Mesodermal cell (in vitro differentiated cells): ENCODE measurements around the gene ZBTB44.
"Not testable (repeated sequence)": the region's sequence is repeated elsewhere in the genome, so short reads cannot be mapped to it uniquely, and the experiment has no call there.

Experiments used
- H3K27ac ChIP-seq: 2 replicates; pipeline ENCODE4 v1.7.0; 2013; ENCODE audit warnings: mild to moderate bottlenecking, low read depth, low read length, moderate library complexity; ENCODE audit not compliant: severe bottlenecking
- H3K36me3 ChIP-seq: 2 replicates; pipeline ENCODE4 v1.7.1; 2013; ENCODE audit warnings: mild to moderate bottlenecking, low read length, moderate library complexity; ENCODE audit not compliant: control insufficient read depth, insufficient read depth
- H3K4me1 ChIP-seq: one replicate; pipeline ENCODE4 v1.7.1; 2013; ENCODE audit warnings: mild to moderate bottlenecking, low read length; ENCODE audit not compliant: insufficient read depth, control insufficient read depth, poor library complexity, severe bottlenecking
- H3K4me3 ChIP-seq: 2 replicates; pipeline ENCODE4 v1.7.0; 2013; ENCODE audit warnings: low read length, control low read depth, mild to moderate bottlenecking; ENCODE audit not compliant: insufficient read depth, poor library complexity, severe bottlenecking; ENCODE audit errors: extremely low read depth
- H3K9me3 ChIP-seq: 2 replicates; pipeline ENCODE4 v1.7.1; 2013; ENCODE audit warnings: mild to moderate bottlenecking, low read length, moderate library complexity; ENCODE audit not compliant: control insufficient read depth
- WGBS, 2 experiments: methylation state at CpG; one replicate each; pipeline ENCODE4 v1.1.5; 2013; ENCODE audit warnings: missing lambda C conversion rate in 2 of 2; ENCODE audit not compliant: insufficient coverage in 2 of 2; 5-methylcytosine and 5-hydroxymethylcytosine counted together

Gene ZBTB44

DNA sequence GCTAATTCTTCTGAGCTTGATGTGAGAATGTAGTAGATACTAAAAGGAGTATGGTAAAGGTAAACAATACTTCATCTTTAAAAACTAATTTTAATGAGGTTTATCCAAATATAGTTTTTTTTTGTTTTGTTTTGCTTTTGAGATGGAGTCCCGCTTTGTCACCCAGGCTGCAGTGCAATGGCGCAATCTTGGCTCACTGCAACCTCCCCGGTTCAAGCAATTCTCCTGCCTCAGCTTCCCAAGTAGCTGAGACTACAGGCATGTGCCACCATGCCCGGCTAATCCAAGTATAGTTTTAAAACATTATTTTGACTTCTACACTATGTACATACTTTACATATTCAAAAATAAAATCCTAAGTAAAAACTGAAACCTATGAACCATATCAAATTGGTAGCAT, 4.1 kb downstream of the ZBTB44 start:
- Histone ChIP-seq H3K4me1 (peaks cover 2% of the 10 kb centered on the region), H3K9me3 (peaks cover 19% of the 10 kb centered on the region), H3K4me3 (no peak overlapping the region), H3K27ac (no peak overlapping the region), H3K36me3 (peaks cover 9% of the 10 kb centered on the region)
- WGBS, 2 experiments, result 97 to 100% methylated on average over 3 of the region's 4 CpGs

DNA sequence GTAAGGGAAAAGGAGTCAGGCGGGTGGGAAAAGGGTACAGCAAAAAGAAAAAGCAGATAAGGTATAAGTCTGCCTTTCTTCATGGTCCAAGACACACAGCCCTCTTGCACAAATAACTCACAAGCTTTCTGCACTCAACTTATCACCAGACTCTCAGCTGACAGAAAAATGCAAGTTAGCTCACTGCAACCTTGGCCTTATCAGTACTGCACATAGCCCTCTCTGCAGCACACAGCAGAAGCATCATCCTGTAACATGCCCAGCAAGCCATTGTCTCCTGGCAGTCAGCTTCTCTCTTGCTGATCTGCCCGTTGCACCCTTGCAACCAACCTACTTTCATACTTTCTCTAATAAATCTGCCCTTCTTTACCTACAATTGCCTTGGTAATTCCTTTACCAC, 5.8 kb downstream of the ZBTB44 start:
- H3K36me3 ChIP-seq, result peaks cover 9% of the 10 kb centered on the region
- no peak overlapping the region for H3K27ac ChIP-seq
- 89 to 100% methylated on average over 1 of the region's 2 CpGs for WGBS, 2 experiments
- no peak overlapping the region for H3K4me3 ChIP-seq
- peaks cover 19% of the 10 kb centered on the region for H3K9me3 ChIP-seq
- H3K4me1 ChIP-seq, result no peaks in the 10 kb centered on the region

DNA sequence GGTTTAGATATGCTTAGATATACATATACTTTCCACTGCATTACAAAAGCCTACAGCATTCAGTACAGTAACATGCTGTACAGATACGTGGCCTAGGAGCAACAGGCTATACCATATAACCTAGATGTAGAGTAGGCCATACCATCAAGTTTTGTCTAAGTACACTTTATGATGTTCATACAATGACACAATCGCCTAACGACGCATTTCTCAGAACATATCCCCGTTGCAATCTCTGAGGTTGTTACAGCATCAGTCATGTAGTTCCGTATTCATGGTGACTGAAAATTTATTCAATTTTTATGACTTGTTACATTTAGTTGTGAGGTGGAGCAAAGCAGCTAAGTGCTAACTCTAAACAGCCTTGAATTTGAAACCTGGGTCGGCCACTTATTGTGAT, 6.7 kb downstream of the ZBTB44 start:
- peaks cover 9% of the 10 kb centered on the region for H3K36me3 ChIP-seq
- H3K4me1 ChIP-seq, result no peaks in the 10 kb centered on the region
- H3K9me3 ChIP-seq, result peaks cover 19% of the 10 kb centered on the region
- H3K4me3 ChIP-seq, result no peak overlapping the region
- H3K27ac ChIP-seq, result no peak overlapping the region
- WGBS, 2 experiments, result 87 to 94% methylated on average over 3 to 7 of the region's 7 CpGs

DNA sequence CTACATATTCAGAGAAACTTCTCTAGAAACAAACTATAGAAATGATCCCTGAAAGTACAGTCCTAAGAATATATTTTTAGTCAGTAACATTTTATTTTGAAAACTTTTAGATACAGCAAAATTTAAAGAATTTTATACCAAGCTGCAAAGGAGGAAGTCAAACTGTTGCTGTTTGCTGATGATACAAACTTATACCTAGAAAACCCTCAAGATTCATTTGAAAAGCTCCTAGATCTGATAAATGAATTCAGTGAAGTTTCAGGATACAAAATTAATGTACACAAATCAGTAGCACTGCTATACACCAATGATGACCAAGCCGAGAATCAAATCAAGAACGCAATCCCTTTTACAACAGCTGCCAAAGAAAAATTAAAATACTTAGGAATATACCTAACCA, 10.1 kb downstream of the ZBTB44 start:
- no peak overlapping the region for H3K27ac ChIP-seq
- H3K36me3 ChIP-seq, result peaks cover 9% of the 10 kb centered on the region
- no peak overlapping the region for H3K4me3 ChIP-seq
- H3K4me1 ChIP-seq, result no peaks in the 10 kb centered on the region
- 100% methylated on average over 1 of the region's 2 CpGs; no CpG with 5 or more reads in 1 of the 2 experiments for WGBS, 2 experiments
- H3K9me3 ChIP-seq, result peaks cover 19% of the 10 kb centered on the region

DNA sequence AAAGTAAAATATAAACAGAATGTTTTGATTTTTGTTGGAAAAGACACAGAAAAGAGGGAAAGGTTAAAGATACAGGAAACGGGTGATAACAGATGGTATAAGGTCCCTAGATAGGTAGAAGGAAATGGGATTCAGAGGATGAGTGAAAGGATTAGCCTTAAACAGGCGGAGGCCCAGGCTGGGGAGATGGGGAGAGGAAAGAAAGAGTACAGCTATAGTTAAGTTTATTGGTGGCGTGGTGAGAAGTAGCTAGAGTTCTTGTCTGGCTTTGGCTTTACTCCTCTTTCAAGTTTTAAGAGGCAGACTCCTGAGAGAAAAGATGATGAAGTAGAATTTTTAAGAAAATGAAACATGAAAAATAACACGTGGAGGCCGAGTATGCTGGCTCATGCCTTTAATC, 13.7 kb downstream of the ZBTB44 start:
- H3K27ac ChIP-seq, result no peak overlapping the region
- no peaks in the 10 kb centered on the region for H3K4me1 ChIP-seq
- no peaks in the 10 kb centered on the region for H3K36me3 ChIP-seq
- H3K9me3 ChIP-seq, result no peaks in the 10 kb centered on the region
- WGBS, 2 experiments, result 88 to 97% methylated on average over 4 to 5 of the region's 5 CpGs
- no peak overlapping the region for H3K4me3 ChIP-seq

DNA sequence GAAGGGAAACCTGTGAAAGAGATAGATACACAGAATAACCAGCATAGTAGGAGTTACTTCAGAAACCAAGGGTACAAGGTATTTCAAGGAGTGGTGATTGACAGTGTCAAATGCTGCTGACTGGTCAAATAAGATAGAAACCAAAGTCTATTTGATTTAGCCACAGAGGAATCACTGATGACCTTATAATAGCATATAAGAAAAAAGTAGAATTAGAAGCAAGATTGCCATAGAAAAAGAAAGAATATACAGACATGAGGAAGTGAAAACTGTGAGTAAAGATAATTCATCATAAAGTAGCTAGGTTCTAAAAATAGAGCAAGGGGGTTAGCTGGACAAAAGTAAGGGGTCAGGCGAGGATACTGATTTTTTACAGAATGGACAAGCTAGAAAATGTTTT, 14.2 kb downstream of the ZBTB44 start:
- H3K27ac ChIP-seq, result no peak overlapping the region
- no peaks in the 10 kb centered on the region for H3K9me3 ChIP-seq
- WGBS, 2 experiments, result no CpG with 5 or more reads among the region's 1 CpG
- no peaks in the 10 kb centered on the region for H3K4me1 ChIP-seq
- no peaks in the 10 kb centered on the region for H3K36me3 ChIP-seq
- H3K4me3 ChIP-seq, result no peak overlapping the region

DNA sequence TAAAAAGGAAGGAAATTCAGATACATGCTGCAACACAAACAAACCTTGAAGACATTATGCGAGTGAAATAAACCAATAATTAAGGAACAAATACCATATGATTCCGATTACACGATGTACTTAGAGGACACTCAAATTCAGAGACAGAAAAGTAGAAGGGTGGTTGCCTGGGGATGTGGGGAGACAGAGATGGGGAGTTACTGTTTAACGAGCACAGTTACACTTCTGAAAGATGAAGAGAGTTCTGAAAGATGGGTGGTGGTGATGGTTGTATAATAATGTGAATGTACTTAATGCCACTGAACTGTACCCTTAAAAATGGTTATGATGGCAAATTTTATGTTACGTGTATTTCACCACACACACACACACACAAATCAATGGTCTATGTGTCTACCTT, 14.7 kb downstream of the ZBTB44 start:
- Histone ChIP-seq H3K36me3 (no peaks in the 10 kb centered on the region), H3K4me1 (no peaks in the 10 kb centered on the region), H3K9me3 (no peaks in the 10 kb centered on the region), H3K4me3 (no peak overlapping the region), H3K27ac (no peak overlapping the region)
- 94 to 100% methylated on average over 1 to 3 of the region's 5 CpGs for WGBS, 2 experiments

DNA sequence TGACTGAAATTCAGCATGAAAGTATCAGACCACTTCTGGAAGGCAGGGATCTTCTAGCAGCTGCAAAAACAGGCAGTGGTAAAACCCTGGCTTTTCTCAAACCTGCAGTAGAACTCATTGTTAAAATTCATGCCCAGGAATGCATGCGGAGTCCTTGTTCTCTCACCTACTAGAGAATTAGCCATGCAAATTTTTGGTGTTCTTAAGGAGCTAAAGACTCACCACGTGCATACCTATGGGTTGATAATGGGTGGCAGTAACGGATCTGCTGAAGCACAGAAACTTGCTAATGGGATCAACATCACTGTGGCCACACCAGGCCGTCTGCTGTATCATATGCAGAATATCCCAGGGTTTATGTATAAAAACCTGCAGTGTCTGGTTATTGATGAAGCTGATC, 19.1 kb downstream of the ZBTB44 start:
- H3K9me3 ChIP-seq, result no peaks in the 10 kb centered on the region
- 28 to 47% methylated on average over 2 to 4 of the region's 4 CpGs for WGBS, 2 experiments

DNA sequence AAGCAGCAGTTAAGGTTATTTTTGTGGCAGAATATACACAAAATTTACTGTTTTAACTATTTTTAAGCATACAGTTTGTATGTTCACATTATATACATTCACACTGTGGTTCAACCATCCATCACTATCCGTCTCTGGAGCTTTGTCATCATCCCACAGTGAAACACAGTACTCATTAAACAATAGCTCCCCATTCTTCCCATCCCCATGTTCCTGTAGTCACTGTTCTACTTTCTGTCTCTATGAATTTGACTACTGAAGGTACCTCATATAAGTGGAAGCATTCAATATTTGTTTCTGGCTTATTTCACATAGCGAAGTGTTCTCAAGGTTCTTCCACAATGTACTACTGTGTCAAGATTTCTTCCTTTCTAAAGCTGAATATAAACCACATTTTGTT, 32.6 kb downstream of the ZBTB44 start:
- H3K4me3 ChIP-seq, result no peak overlapping the region
- 92% methylated on average over 2 of the region's 2 CpGs for WGBS, 2 experiments
- no peaks in the 10 kb centered on the region for H3K36me3 ChIP-seq
- no peaks in the 10 kb centered on the region for H3K4me1 ChIP-seq
- no peak overlapping the region for H3K27ac ChIP-seq
- no peaks in the 10 kb centered on the region for H3K9me3 ChIP-seq

More for the DNA sequence above, 19.1 kb downstream of the ZBTB44 start:
- Histone ChIP-seq H3K4me3 (no peak overlapping the region), H3K36me3 (no peaks in the 10 kb centered on the region), H3K27ac (no peak overlapping the region), H3K4me1 (no peaks in the 10 kb centered on the region)

DNA sequence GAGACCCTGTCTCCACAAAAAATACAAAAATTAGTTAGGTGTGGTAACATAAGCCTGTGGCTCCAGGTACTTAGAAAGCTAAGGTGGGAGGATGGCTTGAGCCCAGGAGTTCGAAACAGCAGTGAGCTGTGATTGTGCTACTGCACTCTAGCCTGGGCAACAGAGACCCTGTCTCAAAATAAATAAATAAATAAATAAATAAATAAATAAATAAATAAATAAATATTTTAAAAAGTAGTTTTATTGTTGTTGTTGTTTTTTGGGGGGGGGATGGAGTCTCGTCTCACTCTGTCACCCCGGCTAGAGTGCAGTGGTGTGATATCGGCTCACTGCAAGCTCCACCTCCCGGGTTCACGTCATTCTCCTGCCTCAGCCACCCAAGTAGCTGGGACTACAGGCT, 33.4 kb downstream of the ZBTB44 start:
- no CpG with 5 or more reads among the region's 6 CpGs for WGBS, 2 experiments
- not testable (repeated sequence) for H3K36me3 ChIP-seq, H3K27ac ChIP-seq, H3K9me3 ChIP-seq, H3K4me3 ChIP-seq, H3K4me1 ChIP-seq

DNA sequence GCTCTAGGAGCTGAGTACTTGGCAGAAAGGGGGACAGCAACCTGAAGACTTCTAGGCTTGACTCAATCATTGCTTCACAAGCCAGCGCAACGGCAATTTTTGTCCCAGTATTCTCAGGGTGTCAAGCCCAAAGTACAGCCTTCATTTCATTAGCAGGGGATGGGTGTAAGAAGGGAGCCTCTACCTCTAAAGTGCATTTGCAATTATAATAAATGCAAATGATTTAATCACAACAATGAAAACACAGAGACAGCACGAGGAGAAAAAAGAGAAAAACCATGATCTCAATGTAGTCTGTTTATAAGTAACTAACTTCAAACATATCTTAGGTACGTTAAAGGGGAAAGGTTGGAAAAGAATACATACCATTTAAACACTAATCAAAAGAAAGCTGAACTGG, 34.7 kb downstream of the ZBTB44 start:
- no peaks in the 10 kb centered on the region for H3K36me3 ChIP-seq
- 100% methylated on average over 2 of the region's 4 CpGs; no CpG with 5 or more reads in 1 of the 2 experiments for WGBS, 2 experiments

More for the DNA sequence above, 34.7 kb downstream of the ZBTB44 start:
- Histone ChIP-seq H3K9me3 (no peaks in the 10 kb centered on the region), H3K27ac (no peak overlapping the region), H3K4me3 (no peak overlapping the region), H3K4me1 (no peaks in the 10 kb centered on the region)
